Kidney tubule cell (primary cell): ENCODE results near the gene LRRC42.
A peak's percentile ranks its signal among the peaks of the same experiment; 100 is the strongest.

ENCODE experiments used
- DNase-seq: peaks from one replicate; pipeline ENCODE4 v3.0.0-alpha.2; 2018; ENCODE audit warnings: low spot score

Gene LRRC42, protein sequence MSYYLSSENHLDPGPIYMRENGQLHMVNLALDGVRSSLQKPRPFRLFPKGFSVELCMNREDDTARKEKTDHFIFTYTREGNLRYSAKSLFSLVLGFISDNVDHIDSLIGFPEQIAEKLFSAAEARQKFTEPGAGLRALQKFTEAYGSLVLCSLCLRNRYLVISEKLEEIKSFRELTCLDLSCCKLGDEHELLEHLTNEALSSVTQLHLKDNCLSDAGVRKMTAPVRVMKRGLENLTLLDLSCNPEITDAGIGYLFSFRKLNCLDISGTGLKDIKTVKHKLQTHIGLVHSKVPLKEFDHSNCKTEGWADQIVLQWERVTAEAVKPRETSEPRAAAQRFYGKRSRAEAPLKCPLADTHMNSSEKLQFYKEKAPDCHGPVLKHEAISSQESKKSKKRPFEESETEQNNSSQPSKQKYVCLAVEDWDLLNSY

DNA sequence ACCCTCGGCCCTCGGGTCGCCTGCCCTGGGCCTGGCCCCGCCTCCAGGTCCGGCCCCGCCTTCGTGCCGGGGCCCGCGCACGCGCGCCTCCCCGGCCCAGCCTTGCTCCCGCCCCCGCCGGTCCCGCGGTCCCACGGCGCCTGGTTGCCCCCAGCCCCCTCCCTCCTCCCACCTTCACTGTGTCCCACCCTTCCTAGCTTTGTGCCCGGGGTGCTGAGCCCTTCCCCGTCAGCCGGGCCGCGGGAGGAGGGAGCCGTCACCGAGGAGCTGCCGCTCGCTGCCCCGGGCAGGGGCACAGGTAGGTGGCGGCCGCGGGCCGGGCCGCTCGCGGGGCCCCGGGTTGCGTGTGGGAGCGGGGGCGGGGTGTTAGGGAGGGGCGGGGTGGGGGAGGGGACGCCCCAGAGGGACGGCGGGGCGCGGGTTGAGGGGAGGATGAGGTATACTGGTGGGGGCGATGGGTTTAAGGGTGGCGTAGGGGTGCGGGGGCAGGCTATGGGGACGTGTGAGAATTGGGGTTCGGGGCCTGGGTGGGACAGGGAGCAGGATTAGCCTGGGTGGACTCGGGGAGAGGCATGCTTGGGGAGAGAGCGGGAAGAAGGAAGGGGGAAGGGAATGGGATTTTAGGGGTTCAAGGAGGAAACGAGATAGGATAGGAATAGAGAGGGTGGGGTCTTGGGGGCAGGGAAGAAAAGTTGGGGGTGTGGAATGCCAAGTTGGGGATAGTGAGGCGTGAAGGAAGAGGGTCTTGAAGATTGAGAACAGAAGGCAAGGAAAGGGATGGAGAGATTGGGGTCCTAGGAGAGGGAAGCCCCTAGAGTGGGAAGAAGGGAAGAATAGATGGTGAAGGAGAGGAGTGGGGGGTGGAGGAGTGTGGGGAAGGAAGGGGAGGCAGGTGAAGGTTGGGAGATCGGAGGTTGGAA, at the start of gene LRRC42:
TSS of gene LRRC42 (plus strand) at position 99 of the 920 bp plus-strand sequence. CDS start 5,650 bp downstream, outside the sequence.
- no peak for DNase-seq

DNA sequence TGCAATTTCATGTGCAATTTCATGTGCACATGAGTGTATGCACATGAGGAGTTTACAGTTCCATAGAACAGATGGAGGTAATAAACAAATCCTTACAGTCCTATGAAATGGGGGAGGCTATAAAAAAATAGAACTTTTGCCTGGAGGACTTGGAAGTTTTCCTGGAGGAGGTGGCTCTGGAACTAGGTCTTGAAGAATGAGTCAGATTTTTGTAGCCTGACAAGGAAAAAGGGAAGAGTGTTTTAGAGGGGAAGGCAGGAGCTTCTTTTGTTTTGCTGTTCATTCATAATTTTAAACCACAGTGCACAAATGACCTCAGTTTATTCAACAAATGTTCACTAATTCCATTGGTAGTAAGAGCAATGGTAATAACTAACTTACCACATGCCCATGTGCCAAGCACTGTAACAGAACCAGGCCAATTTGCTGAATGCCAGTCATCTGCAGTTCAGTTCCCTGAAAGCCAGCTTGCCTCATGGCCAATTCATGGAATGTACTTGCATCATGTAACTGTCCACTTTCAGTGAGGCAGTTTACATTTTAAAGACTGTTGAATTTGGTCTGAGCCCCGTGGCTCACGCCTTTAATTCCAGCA, 49.4 kb upstream of the LRRC42 start:
- DNase-seq = peak; percentile 91

DNA sequence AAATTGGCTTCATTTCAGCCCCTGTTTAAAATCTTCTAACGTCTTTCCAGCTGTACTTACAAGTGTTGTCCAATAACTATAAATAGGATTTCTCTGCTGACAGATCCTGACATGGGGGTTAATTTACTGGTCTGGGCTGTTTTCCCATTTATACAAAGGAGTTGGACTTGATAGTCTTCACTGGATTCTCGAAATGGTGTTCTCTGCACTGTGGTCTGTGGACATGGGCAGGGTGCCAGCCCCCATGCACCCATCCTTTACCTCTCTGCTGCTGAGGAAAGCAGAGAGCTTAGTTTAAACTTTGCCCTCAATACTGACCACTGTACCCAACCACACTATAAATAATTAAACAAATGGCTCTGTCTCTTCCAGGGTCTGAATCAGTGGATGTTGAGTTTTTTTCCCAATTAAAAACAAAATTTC, 46.9 kb upstream of the LRRC42 start:
- DNase-seq = peak; percentile 85

DNA sequence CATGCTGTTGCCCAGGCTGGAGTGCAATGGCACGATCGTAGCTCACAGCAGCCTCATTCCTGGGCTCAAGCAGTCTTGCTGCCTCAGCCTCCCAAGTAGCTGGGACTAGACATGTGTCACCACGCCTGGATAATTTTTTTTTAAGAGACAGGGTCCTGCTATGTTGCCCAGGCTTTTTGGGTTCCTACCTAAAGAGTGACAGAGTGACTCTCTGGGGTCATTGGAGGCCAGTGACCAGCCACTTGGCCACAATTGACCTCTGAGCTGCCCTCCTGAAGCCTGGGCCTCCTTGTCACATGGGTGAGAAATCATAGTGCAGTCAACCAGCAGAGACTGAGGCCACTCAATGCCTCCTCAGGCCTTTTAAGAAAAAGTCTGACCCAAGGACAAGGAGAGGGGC, 46.4 kb upstream of the LRRC42 start:
- DNase-seq = no peak

DNA sequence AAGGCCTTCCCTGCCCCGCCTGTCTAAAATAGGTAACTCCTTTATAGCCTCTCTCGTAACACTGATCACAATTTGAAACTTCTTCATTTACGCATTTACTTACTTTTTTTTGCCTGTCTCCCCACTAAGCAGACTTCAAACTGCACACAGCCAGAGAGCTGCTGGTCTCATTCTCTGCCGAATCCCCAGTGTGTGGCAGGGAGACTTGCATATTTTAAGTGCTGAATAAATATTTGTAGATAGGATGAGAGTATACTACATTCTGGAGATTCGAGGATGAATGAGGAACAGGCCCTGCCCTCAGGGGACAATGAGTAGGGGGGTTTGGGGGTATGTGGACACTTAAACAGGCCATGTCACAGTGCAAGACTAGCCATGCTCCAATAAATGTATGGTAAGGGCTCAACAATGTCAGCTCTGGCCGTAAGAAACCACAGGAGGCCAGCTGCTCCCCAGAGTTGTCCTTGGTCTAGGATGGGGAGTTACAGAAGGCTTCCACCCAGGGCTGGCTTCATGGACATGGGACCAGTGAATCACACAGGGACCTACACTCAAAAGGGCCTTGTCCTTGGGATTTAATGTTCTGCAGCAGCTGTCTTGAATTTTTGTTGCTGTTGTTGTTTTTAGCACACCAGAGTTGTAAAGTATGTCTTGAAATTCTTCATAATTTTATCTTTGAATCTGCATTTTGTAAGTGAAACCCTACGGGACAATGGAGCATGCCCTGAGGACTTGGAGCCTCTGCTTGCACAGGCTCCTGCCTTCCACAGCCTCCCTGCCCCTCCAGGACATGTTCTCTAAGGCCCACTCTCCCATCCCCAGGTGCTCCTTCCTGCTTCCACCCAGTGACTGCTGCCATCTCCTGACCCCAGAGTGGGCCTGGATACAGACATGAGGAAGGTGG, 43.7 kb upstream of the LRRC42 start:
- no peak for DNase-seq

DNA sequence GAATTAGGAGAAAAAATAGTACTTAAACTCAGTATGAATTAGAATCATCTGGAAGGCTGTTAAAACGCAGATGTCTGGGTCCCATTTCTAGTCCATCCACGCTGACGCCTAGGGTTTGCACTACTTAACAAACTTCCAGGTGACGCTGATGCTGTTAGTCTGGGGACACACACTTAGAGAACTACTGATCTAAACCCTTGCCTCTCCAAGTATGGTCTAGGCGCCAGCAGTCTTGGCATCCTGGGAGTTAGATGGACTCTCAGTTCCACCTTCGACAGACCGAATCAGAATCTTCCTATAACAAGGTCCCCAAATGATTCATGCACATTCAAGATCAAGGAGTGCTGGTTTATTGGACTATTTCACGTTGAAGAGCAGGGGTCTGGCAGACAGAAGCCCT, 40.6 kb upstream of the LRRC42 start:
- no peak for DNase-seq

DNA sequence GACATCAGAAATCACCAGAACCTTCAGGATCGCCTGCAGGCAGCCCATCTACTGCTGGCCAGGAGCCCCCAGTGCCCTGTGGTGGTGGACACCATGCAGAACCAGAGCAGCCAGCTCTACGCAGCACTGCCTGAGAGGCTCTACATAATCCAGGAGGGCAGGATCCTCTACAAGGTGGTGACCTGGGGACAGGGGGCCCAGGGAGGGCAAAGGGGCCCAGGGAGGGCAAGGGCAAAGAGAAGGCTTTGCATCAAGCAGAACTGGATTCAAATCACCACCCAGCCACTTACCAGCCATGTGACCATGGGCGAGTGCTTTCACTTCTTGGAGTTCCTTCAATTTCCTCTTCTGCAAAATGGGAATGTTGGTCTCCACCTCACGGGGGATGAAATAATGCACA, 40.0 kb upstream of the LRRC42 start:
- no peak for DNase-seq

DNA sequence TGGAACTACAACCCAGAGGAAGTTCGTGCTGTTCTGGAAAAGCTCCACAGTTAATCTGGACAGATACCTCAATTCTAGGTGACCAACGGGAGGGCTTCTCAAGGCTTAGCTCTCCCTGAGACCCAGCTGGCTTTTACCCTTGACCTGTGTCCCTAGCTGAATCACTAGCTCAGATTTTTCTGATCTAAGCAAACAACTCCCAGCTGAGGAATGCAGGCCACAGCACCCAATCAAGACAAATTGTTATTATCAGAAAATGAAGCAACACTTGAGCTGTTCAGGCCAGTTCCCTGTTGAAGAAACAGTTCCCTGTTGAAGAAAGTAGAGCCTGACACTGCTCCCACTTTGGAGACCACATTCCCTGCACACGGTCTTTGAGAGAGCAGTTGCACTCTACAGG, 36.2 kb upstream of the LRRC42 start:
- DNase-seq = no peak

DNA sequence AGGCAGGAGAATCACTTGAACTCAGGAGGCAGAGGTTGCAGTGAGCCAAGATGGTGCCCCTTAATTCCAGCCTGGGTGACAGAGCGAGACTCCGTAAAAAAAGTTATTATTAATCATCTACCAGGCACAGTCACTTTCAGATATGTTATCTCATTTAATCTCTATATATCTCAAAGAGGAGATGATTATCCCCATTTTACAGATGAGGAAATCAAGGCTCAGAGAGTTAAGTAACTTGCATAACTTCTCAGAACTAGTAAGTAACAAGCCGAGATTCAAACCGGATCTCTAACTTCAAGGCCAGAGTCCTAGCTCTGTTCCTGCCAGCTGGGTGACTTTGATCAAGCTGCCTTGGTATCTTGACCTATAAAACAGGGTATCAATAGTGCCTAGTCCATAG, 34.7 kb upstream of the LRRC42 start:
- DNase-seq = no peak

DNA sequence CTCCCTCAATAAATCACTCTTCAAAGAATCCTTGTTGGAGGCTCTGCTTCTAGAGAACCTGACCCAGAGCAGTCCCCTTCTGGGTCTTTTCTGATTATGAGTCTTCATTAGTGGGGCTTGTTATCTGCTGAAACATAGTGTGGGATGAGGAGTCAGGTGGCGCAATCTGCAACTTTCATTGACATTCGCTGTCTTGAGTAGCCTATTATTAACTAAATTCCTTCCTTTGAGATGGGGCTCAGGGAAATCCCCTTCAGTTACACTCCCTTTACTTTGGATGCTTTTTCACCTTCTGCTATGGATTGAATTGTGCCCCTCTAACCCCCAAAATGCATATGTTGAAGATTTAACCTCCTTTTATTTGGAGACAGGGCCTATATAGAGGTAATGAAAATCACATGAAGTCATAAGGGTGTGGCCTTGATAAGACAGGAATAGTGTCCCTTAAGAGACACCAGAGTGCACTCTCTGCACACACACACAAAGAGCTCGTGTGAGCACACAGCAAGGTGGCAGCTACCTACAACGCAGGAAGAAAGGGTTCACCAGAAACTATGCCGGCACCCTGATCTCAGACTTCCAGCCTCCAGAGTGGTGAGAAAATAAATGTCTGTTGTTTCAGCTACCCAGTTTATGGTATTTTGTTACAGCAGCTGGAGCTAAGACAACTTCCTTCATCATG, 32.7 kb upstream of the LRRC42 start:
- DNase-seq = no peak

DNA sequence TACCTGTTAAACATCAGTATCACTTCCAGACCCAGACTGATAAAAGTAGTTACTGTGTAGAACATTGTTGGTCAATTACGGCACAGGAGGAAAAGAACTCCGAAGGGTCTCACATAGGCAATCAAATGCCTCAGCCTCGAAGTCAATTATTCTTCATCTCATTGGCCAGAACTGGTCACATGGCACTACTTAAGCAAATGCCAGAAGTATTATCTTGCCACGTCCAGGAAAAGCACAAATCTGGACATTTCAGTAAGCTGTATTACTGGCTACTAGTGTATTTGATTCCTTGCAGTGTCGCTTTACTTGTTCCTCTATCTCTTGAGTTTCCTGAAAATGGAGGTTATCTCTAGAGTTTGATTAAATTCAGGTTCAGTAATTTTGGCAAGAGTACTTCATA, 27.8 kb upstream of the LRRC42 start:
- DNase-seq = no peak

DNA sequence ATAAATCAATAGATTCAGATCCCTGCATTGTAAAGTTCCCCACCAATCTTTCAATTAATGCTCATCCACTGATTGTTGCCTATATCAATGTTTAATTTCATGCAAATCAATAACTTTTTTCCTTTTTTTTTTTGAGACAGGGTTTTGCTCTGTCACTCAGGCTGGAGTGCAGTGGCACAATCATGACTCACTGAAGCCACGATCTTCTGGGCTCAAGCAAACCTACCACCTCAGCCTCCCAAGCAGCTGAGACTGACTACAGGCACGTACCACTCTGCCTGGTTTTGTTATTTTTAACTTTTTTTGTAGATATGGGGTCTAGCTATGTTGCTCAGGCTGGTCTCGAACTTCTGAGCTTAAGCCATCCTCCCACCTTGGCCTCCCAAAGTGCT, 26.5 kb upstream of the LRRC42 start:
- peak; percentile 41 for DNase-seq

DNA sequence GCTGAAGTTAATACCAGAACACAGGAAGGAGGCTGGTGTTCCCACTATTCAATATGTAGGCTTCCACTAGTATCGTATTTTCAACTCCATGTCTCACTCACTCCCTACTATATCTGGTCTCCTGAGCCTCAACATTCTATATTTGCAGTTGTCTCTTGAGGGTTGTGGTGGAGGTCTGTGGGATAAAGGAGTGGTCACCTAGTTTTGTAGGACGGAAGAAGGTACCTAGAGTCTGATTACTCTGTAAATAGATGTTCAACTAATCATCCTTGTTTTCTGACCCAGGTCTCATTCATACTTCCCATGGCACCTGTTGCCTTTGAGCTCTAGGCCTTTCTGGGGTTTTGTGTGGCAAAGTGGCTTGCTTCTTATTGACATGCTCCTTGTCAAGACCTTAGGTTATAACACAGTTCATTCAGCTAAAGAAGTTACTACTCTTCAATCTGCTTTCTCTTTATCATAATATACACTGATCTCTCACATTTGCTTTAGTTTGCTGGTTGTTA, 18.7 kb upstream of the LRRC42 start:
- no peak for DNase-seq

DNA sequence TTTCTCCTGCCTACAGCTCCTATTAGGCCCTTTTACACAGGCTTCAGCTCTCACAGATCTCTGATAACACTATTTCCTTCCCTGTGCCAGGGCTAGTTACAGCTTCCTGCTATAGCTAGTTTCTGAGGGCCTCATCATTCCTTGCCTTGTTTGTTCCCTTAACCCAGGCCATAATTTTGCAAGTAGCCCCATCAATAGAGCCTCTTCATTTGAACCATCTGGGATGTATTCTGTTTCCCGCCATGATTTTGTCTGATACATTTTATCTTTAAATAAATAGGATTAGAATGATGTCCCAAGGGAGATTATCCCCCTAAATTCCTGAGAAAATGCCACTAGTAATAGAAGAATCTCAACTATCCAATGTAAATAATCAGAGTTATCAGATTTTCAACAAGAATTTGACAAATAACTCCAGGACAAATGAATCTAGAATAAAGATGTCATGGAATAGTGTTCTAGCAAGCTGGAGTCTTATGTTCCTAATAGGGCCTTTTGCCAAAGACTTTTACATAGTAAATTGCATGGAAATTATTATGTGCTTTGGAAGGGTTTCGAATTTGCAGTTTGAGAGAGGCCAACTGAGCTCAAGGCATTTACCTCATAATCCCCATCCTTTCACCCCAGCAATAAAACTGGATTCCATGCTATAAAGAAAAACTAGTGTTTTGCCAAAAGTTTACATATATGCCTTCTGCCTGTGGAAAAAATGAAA, 16.7 kb upstream of the LRRC42 start:
- DNase-seq = no peak

DNA sequence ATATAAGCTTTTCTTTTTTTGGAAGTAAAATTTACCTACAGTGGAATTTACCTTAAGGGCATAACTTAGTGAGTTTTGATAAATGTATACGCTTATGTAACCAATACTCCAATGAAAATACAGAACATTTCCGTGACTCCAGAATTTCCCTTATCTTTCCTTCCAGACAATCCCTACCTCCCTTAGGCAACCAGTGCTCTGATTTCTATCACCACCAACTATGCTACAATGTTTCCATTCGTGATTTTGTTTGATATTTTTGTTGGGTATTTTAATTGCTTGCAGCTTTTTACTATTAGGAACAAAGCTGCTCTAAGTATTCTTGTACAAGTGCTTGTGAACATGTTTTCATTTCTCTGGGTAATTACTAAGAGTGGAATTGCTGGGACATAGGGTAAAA, 15.2 kb upstream of the LRRC42 start:
- DNase-seq = no peak

DNA sequence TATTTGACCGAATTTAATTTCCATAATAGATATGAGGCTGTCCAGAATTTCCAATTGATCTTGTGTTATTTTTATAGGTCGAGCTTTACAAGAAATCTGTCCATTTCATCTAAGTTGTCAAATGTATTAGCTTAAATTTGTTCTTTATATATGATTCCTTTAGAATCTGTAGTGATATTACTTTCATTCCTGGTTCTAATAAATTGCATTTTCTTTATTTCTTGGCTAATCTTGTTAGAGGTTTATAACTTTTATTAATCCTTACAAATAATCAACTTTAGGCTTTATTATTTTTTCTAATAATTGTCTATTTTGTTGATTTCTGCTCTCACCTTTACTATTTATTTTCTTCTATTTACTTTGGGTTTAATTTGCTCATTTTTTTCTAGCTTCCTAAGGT, 14.6 kb upstream of the LRRC42 start:
- no peak for DNase-seq

DNA sequence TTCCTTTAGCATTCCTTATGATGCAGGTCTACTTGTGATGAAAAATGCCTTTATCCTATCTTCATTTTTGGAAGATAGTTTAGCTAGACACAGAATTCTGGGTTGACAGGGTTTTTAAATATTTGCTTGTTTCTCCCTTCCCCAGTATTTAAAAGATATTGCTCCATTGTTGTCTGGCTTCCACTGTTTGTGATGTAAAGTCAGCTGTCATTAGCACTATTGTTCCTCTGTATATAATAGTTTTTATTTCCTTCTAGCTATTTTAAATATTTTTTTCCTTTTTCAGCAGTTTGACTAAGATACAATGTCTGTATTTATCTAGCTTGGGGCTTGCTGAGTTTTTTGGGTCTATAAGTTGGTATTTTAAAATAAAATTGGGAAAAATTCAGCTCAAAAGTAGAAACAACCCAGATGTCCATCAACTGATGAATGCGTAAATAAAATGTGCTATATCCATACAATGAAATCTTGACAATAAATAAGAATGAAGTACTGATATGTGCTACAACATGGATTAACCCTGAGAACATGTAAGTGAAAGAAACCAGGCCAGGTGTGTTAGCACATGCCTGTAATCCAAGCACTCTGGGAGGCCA, 11.9 kb upstream of the LRRC42 start:
- no peak for DNase-seq

DNA sequence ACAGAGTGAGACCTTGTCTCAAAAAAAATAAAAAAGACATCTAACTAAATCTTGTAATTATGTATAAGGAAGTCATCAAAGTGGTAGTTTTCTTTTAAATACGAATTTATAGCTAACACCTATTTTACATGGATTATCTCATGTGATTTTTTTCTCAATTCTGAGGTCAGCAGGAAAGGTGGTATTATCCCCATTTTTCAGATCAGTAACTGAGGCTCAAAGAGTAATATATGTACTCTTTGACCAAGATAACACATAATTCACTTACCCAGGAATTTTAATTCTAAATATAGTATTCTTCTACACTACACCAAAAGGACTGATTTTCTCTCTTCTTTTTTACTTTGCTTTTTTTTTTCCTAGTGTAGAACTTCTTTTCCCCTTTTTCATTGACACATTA, 9.7 kb upstream of the LRRC42 start:
- DNase-seq = no peak

DNA sequence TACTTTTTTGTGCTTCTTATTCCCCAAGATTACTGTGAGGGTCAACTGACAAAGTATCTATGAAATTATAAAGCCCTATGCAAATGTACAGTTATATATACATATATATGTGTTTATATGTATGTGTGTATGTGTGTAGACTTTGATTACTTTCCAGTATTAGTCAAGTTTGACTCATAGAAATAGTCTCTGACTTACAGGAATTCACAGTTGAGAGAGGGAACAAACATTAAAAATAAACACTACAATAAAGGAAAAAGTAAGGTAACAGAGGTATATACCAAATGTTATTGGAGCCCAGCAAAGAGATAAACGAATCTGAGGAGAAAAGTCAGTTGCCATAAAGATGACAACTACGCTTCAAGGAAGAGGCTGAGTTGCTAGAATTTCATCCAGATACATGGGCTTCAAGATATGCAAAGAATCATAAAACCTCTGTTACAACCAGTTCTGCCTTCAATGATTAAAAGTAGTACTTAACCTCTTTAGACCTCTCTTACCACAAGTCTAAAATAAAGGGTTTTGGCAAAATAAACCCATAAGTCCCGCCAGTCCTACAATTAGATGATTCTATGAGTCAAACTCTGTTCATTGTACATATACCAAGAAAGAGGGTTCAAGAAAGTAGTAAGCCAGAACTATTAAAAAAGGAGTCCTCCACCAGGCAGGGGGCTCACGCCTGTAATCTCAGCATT, 7.9 kb upstream of the LRRC42 start:
- no peak for DNase-seq
